Peyer's patch (tissue), 4 donors: ENCODE data around the gene KSR2.

Experiments used
- POLR2A ChIP-seq, 2 donors: fragments of 450-650 bp; IDR thresholded peaks; one replicate each; pipeline ENCODE4 v1.5.1; 2017; ENCODE audit warnings: antibody characterized with exemption in 2 of 2, mild to moderate bottlenecking in 2 of 2, moderate library complexity in 2 of 2
- TF ChIP-seq, protein P1 (sequence below), 6 experiments: fragments of 450-650 bp in 4 of 6; fragments of 200-600 bp in 2 of 6; sonication (generic) in 1 of 6; IDR thresholded peaks; one replicate each; pipeline ENCODE4 v1.5.1; 2017 to 2019; ENCODE audit warnings: antibody characterized with exemption in 6 of 6, mild to moderate bottlenecking in 3 of 6, moderate library complexity in 1 of 6

DNA sequence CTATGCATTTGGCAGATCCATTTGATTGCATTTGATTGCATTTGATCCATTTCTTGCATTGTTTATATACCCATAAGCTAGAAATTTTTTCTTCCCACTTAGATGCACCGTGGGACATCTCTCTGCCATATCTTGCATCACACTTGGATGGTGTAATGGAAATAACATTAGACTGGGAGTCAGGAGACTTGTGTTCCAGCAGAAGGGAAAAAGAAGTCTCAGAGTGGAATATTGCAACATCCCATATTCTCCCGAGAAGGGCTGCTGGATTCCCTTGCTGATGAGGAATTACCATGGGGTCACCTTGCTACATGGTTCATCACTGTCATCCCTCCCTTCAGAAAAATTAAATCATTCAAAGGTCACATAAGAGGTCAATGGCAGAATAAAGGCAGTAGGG lies 78.1 kb downstream of the KSR2 start:
- TF ChIP-seq POLR2A (IDR thresholded peaks at IDR 0.05): no peak
- TF ChIP-seq, protein P1, sequence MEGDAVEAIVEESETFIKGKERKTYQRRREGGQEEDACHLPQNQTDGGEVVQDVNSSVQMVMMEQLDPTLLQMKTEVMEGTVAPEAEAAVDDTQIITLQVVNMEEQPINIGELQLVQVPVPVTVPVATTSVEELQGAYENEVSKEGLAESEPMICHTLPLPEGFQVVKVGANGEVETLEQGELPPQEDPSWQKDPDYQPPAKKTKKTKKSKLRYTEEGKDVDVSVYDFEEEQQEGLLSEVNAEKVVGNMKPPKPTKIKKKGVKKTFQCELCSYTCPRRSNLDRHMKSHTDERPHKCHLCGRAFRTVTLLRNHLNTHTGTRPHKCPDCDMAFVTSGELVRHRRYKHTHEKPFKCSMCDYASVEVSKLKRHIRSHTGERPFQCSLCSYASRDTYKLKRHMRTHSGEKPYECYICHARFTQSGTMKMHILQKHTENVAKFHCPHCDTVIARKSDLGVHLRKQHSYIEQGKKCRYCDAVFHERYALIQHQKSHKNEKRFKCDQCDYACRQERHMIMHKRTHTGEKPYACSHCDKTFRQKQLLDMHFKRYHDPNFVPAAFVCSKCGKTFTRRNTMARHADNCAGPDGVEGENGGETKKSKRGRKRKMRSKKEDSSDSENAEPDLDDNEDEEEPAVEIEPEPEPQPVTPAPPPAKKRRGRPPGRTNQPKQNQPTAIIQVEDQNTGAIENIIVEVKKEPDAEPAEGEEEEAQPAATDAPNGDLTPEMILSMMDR (IDR thresholded peaks at IDR 0.05): no peak
